ENCODE results near the gene BTN1A1. TPM values are rescaled to one million over a fixed set of nuclear protein-coding genes. Genes with fewer than 3 reads are reported as not detected.
A peak's percentile ranks its signal among the peaks of the same experiment; 100 is the strongest.

Gene BTN1A1
- polyA plus RNA-seq, 2 of the 4 experiments (the other 2 are of a cell fraction), result not detected

DNA sequence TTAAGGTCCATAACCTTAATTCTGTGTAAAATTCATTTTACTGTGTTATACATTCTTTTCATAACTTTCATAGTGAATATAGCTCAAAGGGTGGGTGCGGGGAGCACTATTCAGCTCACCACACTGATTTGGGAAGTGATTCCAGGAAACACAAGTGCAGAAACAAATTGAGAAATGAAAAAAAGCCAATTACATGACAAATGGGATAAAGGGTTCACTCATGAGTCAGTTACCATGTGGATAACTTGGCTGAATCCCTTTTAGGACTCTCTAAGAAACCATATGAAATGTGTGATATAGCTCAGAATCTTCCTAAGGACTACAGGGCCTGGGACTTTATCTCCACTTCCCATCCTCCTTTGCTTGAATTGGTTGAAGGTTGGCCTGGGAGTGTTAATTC lies 45.5 kb upstream of the BTN1A1 start:
- TF ChIP-seq ZSCAN20 (CRISPR knock-in tag; IDR thresholded peaks at IDR 0.05) (no peak), RFX5 (IDR thresholded peaks at IDR 0.05) (no peak), POLR2AphosphoS2 (conservative IDR thresholded peaks at IDR 0.05; ENCODE audit: low read length) (no peak), NPAS2 (CRISPR knock-in tag; IDR thresholded peaks at IDR 0.05; ENCODE audit: borderline replicate concordance) (no peak), EHF (CRISPR knock-in tag; IDR thresholded peaks at IDR 0.05) (no peak), RCOR1 (IDR thresholded peaks at IDR 0.05; ENCODE audit: low read depth, low read length) (no peak), FOXS1 (CRISPR knock-in tag; IDR thresholded peaks at IDR 0.05) (no peak), GATA3 (IDR thresholded peaks at IDR 0.05; ENCODE audit: borderline replicate concordance) (no peak)
- TF ChIP-seq, protein P1, sequence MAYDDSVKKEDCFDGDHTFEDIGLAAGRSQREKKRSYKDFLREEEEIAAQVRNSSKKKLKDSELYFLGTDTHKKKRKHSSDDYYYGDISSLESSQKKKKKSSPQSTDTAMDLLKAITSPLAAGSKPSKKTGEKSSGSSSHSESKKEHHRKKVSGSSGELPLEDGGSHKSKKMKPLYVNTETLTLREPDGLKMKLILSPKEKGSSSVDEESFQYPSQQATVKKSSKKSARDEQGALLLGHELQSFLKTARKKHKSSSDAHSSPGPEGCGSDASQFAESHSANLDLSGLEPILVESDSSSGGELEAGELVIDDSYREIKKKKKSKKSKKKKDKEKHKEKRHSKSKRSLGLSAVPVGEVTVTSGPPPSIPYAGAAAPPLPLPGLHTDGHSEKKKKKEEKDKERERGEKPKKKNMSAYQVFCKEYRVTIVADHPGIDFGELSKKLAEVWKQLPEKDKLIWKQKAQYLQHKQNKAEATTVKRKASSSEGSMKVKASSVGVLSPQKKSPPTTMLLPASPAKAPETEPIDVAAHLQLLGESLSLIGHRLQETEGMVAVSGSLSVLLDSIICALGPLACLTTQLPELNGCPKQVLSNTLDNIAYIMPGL (CRISPR knock-in tag; IDR thresholded peaks at IDR 0.05; ENCODE audit: borderline replicate concordance), result no peak
- TF ChIP-seq, protein P2, sequence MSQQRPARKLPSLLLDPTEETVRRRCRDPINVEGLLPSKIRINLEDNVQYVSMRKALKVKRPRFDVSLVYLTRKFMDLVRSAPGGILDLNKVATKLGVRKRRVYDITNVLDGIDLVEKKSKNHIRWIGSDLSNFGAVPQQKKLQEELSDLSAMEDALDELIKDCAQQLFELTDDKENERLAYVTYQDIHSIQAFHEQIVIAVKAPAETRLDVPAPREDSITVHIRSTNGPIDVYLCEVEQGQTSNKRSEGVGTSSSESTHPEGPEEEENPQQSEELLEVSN (IDR thresholded peaks at IDR 0.05; ENCODE audit: borderline replicate concordance, low read depth), result no peak
- TF ChIP-seq, protein P3, sequence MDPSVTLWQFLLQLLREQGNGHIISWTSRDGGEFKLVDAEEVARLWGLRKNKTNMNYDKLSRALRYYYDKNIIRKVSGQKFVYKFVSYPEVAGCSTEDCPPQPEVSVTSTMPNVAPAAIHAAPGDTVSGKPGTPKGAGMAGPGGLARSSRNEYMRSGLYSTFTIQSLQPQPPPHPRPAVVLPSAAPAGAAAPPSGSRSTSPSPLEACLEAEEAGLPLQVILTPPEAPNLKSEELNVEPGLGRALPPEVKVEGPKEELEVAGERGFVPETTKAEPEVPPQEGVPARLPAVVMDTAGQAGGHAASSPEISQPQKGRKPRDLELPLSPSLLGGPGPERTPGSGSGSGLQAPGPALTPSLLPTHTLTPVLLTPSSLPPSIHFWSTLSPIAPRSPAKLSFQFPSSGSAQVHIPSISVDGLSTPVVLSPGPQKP (IDR thresholded peaks at IDR 0.05; ENCODE audit: low read depth, low read length), result no peak
- no peak overlapping the region for H3K4me2 ChIP-seq
- H3K27ac ChIP-seq, result no peak overlapping the region
- ATAC-seq, result no peak
- POLR2A ChIA-PET, result no interaction called here
- CTCF ChIA-PET, result interaction anchor here (1.2 kb wide), 1 partner anchor 10 kb away, joined by 3 read pairs; no protein-coding TSS in a partner anchor
- FAIRE-seq, result no peak
- H3K9me3 ChIP-seq, result no peaks in the 10 kb centered on the region
- peaks cover 14% of the 10 kb centered on the region for H3K4me1 ChIP-seq
- WGBS (ENCODE audit: missing lambda C conversion rate), result 97% methylated on average over 1 of the region's 1 CpG
- no peak overlapping the region for H3K4me3 ChIP-seq
- no peak for DNase-seq (ENCODE audit: low read depth in 1 of 2, low spot score in 1 of 2)

DNA sequence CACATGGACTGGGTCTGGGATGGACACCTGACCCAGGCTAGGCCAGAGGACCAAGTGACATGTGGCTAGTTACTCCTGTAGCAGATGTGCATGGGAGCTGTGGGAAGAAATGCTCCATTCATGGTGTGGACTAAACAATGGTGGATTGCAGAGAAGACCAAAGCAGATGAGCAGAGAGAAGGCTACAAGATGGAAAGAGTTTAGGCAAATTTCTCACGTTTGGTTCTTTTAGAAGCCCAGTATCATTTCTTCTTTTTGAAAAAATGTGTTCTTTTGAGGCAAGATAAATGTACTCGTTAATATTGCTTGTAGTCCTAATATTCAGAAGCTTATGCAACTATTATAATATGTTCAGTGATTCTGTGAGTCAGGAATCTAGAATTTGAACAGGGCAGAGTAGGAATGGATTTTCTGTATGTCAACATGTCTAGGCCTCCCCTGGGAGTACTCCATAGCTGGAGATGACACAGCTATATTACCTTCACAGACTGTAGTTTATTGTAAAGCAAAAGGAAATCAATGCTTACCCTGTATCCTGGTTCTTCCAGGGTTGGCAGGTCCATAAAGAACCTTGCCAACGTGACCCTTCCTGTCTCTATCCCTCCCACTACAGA lies 44.6 kb upstream of the BTN1A1 start:
- CTCF ChIA-PET, result interaction anchor here (1.1 to 1.6 kb wide), 3 partner anchors 9 to 114 kb away, joined by 3 to 8 read pairs (median 3); no protein-coding TSS in a partner anchor
- no peak for FAIRE-seq

DNA sequence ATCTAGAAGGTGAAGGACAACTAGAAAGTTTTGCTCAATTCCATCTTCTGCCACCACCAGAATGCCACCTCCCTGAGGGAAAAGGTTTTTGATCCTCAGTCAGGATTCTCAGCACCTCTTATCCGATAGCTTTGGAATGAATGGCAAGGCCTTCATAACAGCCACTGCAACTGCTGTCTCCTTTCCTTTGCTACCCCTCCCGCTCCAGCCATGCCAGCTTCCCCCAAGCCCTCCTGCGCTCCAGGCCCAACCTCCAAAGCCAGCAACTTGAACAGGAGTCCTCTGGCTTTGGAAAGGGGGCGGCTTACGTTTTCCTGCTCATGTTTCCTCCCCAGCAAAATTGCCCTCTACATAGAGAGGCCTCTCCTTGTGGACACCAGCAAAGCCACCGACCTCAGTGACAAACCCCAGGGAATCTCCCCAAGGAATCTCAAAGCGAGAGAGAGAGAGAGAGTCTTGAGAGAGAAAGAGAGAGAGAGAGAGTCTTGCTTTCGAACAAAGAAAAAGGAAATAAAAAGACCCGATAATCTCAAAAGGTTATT lies 42.8 kb upstream of the BTN1A1 start:
- FAIRE-seq (no peak), DNase-seq (ENCODE audit: low read depth in 1 of 2, low spot score in 1 of 2) (peak in 1 of 2 experiments; percentile 10), ATAC-seq (peak; percentile 73 to 78)
- Histone ChIP-seq H3K4me2 (peak overlapping the region; percentile 84), H3K9me3 (no peaks in the 10 kb centered on the region), H3K4me1 (peaks cover 14% of the 10 kb centered on the region), H3K4me3 (peak overlapping the region; percentile 99), H3K27ac (peak overlapping the region; percentile 100)
- POLR2A ChIA-PET, result no interaction called here
- WGBS (ENCODE audit: missing lambda C conversion rate), result 26% methylated on average over 9 of the region's 9 CpGs
- CTCF ChIA-PET, result interaction anchor here (0.7 kb wide), 1 partner anchor 14 kb away, joined by 4 read pairs; no protein-coding TSS in a partner anchor
- TF ChIP-seq NFE2L2 (conservative IDR thresholded peaks at IDR 0.05; ENCODE audit: low read length) (no peak), GATA3 (IDR thresholded peaks at IDR 0.05; ENCODE audit: borderline replicate concordance) (no peak), HOXA7 (CRISPR knock-in tag; IDR thresholded peaks at IDR 0.05) (no peak), ZFP36 (IDR thresholded peaks at IDR 0.05; ENCODE audit: borderline replicate concordance, partially characterized antibody) (no peak)

More for the DNA sequence above, 44.6 kb upstream of the BTN1A1 start:
- no peak overlapping the region for H3K27ac ChIP-seq
- no peak for TF ChIP-seq RFX5 (IDR thresholded peaks at IDR 0.05)
- no peak for TF ChIP-seq EHMT2 (IDR thresholded peaks at IDR 0.05; ENCODE audit: low read depth)
- no peak for TF ChIP-seq PHF8 (IDR thresholded peaks at IDR 0.05; ENCODE audit: borderline replicate concordance, low read depth)
- TF ChIP-seq CHD4 (IDR thresholded peaks at IDR 0.05; ENCODE audit: borderline replicate concordance), result no peak
- TF ChIP-seq HEYL (CRISPR knock-in tag; IDR thresholded peaks at IDR 0.05), result no peak
- no peak for TF ChIP-seq BHLHE40 (IDR thresholded peaks at IDR 0.05; ENCODE audit: low read depth, low read length)
- no peak for TF ChIP-seq TFCP2L1 (CRISPR knock-in tag; IDR thresholded peaks at IDR 0.05)
- TF ChIP-seq NPAS2 (CRISPR knock-in tag; IDR thresholded peaks at IDR 0.05; ENCODE audit: borderline replicate concordance), result no peak
- H3K4me1 ChIP-seq, result peaks cover 14% of the 10 kb centered on the region
- DNase-seq (ENCODE audit: low read depth in 1 of 2, low spot score in 1 of 2) (no peak), ATAC-seq (no peak)
- H3K4me3 ChIP-seq, result no peak overlapping the region
- POLR2A ChIA-PET, result interaction anchor here (1.0 kb wide), 1 partner anchor 9 kb away, joined by 3 read pairs; no protein-coding TSS in a partner anchor
- no peaks in the 10 kb centered on the region for H3K9me3 ChIP-seq
- H3K4me2 ChIP-seq, result no peak overlapping the region
- WGBS (ENCODE audit: missing lambda C conversion rate), result 64% methylated on average over 3 of the region's 3 CpGs
